Amniotic epithelial cell (primary cell): ENCODE data around the gene PARD3B.

Source experiments
- DNase-seq: peaks from one replicate; pipeline ENCODE4 v3.0.0-alpha.2; 2010; ENCODE audit warnings: low read depth

PARD3B gene, protein sequence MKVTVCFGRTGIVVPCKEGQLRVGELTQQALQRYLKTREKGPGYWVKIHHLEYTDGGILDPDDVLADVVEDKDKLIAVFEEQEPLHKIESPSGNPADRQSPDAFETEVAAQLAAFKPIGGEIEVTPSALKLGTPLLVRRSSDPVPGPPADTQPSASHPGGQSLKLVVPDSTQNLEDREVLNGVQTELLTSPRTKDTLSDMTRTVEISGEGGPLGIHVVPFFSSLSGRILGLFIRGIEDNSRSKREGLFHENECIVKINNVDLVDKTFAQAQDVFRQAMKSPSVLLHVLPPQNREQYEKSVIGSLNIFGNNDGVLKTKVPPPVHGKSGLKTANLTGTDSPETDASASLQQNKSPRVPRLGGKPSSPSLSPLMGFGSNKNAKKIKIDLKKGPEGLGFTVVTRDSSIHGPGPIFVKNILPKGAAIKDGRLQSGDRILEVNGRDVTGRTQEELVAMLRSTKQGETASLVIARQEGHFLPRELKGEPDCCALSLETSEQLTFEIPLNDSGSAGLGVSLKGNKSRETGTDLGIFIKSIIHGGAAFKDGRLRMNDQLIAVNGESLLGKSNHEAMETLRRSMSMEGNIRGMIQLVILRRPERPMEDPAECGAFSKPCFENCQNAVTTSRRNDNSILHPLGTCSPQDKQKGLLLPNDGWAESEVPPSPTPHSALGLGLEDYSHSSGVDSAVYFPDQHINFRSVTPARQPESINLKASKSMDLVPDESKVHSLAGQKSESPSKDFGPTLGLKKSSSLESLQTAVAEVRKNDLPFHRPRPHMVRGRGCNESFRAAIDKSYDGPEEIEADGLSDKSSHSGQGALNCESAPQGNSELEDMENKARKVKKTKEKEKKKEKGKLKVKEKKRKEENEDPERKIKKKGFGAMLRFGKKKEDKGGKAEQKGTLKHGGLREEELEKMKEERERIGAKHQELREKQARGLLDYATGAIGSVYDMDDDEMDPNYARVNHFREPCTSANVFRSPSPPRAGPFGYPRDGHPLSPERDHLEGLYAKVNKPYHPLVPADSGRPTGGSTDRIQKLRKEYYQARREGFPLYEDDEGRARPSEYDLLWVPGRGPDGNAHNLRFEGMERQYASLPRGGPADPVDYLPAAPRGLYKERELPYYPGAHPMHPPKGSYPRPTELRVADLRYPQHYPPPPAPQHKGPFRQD (N-terminal part only)

DNA sequence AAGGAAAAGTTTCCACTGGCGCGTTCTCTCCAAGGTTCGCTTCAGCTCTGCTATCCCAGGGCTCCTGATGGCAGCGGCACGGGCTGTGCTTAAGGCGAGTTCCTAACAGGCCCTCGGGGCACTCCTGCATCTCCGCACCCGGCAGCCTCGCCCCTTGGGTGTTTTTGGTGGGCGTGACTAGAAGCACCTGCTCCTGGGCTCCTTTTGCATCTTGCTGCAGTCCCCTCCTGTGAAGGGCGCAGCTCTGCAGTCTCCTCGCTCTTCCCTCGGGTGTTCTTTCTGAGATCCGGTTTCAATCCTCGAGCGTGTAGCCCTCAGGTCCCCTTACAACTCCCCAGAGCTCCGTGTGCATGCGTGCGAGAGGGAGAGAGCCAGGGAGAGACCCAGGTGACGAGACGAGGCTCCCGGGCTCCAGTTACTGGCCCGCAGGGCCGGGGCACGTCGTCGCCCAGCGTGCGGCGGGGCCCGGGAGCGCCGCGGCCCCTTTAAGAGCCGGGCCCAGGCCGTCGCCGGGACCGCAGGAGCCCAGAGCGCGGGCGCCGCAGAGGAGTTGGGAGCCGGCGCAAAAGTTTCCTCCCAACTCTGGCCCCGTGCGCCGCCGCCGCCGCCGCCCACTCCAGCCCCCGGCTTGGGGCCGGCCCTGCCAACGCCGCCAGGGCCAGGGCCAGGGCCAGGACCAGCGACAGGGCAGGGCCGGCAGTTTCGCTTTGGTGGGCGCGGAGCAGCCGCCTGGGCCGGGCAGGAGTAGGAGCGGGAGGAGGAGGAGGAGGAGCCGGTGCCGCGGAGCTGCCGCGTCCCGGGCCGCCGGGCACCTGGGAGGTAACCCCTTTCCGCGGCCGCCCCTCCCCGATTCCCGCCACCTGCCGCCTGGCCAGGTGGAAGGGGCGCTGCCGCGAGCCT lies at the start of gene PARD3B:
Gene PARD3B (plus strand): TSS at position 515 of the 900 bp plus-strand sequence. CDS start 525 bp downstream, outside the sequence.
- DNase-seq = peak; percentile 47

DNA sequence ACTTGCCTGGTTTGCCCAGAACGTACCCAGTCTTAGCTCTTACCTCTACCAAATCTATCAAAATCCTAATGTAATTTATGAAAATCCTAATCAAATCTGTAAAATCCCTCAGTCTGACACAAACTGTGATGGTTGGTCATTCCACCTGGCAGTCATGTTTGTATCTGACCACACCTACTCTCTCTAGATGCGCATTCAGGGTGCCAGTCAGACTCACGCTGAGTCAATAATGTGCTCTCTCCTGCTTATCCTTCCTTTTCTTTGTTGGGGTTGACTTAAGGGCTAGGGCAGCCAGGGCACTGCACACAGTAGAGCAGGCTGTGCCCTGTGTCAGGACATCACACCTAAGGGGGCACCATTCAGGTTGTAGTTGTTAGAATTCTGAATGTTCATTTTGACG lies 48.5 kb upstream of the PARD3B start:
- DNase-seq = no peak

DNA sequence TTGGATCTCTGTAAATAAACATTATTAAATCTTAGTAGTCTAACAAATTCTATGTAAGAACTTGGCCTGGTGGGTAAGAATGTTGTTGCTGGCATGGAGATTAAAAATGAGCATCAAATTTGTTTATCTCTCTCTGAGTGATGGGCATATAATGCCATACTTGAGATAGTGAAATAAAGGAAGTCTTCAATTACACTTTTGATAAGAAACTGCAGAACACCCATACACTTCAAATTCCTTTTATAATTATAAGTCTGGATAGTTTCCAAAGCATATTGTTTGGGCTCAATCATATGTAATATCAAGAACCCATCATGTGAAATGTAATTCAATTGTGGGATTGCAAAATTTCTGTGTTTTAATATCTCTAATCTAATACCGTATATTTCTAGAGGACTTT lies 47.4 kb upstream of the PARD3B start:
- no peak for DNase-seq

DNA sequence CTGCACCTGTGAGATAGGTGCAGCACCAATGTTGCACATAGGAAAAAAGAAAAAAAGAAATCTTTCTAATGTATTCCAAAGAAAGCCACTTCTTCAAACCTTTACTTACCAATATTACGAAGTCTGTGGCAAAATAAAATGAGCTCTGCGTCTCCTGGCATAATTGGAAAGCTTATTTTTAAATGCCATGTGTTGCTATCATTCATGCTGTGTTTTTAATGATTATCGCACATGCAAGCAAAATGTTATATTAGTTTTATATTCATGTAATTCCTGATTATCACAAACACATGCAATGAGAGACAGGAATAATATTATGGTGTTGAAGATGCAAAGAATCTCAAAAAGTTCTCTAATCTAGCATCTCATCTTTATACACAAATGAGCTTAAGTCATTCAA lies 47.0 kb upstream of the PARD3B start:
- DNase-seq = no peak

DNA sequence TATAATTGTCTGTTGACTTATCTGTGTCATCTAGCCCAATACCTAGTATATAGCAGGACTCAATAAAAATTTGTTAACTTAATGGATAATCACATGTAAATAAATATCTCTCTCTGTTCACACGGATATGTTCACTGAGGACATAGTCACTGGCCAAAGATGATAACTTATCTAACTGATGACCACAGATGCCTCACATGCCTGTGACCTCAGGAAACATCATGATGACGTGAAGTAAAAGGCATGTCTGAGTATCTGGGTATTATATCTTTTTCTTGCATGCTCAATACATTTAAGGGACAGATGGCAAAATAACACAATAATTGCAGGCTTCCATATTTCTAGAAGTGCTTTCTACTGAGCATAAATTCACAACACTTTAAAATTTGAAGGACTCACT lies 41.4 kb upstream of the PARD3B start:
- peak; percentile 74 for DNase-seq

DNA sequence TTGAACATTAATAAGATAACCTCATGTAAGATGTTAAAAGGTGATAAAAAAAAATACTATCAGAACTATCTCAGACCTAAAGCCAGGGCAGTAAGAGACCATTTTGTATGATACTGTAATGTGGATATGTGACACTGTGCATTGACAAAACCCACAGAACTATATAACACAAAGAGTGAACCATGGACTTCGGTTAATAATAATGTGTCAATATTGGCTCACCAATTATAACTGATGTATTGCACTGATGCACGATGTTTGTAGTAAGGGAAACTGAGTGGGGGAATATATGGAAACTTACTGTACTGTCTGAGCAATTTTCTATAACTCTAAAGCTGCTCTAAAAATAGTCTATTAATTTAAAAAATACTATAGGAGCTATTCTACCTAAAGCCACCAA lies 40.7 kb upstream of the PARD3B start:
- no peak for DNase-seq

DNA sequence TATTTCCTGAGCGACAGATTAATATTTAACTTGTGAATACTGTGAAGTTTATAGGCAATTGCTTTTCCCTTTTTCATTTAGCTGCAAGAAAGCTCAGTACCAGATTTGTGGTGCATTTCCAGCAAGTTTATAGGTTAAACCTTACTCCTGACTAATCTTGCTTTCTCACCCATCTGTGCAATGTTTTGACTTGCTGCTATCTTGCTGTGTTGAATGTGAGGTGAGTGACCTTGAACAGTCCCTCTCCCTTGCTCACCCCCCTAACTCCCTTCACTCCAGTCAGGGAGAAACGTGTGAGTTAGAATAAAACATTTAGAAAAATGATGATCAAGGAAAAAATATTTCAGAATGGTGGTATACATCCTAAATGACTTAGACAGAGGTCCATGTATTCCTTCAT lies 39.8 kb upstream of the PARD3B start:
- DNase-seq = peak; percentile 55

DNA sequence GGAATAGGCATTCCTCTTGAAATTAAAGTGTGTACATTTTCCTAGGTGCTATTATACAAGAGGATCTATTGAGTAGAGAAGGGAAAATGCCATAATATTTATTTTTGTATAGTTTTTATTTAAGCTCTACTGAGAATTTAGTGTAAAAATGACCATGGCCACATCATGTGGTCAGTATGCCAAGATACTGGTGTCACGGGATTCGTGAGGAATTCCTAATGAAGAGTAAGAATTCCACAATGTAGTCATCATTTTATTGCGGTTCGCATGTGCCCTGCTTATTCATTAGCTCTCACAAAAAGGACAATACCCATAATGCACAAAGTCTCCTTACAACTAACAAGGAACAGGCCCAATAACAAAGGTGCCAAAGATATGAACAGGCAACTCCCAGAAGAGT lies 39.3 kb upstream of the PARD3B start:
- peak; percentile 62 for DNase-seq

DNA sequence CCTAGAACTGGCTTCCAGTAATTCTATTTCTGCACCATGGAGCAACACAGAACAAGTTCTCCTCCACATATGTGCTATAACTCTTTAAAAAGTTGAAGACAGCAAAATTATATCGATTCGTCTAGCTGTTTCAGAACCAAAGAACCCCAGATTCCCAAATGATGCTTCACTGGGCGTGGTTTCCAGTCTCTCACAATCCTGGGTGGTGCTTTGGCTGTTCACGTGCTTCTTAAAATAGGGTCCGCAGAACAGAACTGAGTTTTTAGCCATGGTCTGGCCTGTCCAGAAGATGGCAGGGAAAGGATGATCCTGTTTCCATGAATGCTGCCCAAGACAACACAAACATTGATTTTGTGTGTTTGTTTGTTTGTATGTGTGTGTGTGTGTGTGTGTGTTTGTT lies 37.6 kb upstream of the PARD3B start:
- no peak for DNase-seq

DNA sequence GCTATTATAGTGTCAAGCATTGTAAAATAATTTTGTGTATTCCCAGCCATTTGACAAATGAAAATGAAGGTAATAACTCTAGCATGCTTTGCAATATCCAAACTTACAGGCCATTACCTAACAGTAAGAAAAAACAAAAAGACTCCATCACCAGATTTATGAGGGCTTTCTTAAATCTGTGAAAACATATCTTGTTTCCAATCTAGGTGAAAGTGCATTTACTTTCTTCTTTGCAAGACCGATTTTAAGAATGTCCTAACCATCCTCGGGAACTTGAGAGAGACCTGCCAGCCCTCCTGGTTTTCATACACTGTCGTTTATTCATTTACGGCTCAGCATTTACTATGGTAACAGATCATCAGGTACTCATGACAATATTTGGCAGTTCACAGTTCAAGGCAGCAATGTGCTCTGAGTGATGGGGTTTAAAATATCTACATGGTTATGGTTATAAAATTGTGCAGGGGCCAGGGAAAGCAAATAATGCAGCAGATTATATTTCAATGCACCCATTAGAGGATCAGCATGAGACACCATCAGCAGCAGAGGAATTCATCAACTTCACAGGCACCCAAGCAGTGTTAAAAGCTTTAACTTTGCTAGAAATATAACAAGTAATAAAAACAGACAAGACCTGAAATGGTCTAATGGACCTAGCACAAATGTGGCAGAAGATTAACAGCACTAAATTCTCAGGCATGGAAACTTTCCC lies 34.4 kb upstream of the PARD3B start:
- no peak for DNase-seq

DNA sequence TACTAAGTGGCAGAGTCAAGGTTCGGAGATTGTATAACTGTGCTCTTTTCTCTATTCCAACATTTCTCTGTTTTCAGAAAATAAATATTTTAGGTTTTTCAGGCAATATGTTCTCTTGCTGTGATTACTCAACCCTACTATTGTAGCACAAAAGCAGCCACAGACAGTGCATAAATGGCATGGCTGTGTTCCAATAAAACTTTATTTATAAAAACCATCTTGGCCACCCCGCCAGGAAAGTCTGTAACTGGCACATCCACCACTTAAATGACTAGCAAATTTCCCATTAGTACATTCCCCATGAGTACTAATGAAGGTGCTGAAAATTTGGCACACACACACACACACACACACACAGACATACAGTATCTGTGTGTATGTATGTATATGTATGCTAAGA lies 30.8 kb upstream of the PARD3B start:
- DNase-seq = no peak

DNA sequence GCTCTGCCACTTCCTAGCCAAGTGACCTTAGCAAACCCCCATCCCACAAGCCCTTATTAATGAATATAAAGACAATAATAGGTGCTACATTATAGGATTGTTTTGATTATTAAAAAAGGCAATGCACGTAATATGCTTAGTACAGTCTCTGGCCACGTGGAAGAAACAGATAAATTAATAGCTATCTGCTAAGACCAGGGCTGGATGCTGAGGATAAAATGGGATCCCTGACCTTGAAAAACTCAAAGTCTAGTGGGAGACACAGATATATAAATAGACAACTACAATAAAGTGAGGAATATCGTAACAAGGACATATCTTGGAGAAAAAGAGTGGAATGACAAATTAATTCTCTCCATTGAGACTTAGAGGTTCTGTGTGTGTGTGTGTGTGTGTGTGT lies 29.9 kb upstream of the PARD3B start:
- no peak for DNase-seq

DNA sequence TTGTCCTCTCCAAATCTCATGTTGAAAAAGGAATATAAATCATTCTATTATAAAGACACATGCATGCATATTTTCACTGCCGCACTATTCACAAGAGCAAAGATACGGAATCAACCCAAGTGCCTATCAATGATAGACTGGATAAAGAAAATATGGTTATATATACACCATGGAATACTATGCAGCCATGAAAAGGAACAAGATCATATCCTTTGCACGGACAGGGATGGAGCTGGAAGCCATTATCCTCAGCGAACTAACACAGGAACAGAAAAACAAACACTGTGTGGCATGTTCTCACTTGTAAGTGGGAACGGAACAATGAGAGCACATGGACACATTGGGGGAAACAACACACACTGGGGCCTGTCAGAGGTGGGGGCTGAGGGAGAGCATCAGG lies 28.1 kb upstream of the PARD3B start:
- no peak for DNase-seq

DNA sequence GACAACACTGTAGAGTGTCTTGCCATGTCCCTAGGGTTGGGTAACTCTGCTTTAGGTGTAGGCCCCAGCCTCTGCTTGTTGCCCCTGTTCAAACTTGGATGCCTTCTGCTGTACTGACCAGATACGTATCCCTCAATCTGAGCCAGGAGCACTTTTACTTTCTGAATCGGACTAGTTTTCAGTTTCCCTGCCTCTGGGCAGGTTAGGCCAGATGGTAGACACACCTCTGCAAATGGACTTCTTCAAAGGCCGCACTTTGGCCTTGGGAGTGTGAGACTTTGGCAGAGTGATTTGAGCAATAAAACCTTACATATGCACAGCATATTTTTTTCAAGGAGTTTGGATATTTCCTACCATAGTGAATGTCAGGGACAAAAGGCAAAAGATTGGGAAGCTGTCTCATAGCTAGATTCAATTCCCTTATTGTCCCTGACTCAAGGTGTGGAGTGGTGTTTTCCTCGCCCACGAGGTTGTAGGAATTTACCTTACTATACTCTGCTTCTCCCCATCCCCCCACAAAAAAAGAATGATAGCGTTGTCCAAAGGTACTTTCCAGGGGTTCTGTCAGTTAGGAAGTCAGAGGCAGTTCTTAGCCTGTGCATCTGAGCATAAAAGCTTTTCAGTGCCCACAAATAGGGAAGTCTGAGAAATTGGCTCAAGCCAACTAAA lies 15.3 kb upstream of the PARD3B start:
- no peak for DNase-seq

DNA sequence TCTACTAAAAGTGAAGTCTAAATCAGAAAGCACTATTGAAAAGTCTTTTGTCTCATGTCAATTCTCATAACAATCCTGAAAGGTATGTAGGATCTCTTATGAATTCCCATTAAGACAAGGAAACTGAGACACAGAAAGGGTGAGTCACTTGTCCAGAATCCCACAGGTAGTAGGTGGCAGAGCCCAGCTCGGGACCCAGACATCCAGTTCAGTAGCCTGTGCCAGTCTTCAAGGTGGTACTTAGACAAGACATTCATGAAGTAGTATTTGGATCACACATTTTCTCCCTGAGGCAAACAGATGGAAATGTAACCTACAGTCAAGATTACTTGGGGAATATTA lies 14.8 kb upstream of the PARD3B start:
- DNase-seq = no peak

DNA sequence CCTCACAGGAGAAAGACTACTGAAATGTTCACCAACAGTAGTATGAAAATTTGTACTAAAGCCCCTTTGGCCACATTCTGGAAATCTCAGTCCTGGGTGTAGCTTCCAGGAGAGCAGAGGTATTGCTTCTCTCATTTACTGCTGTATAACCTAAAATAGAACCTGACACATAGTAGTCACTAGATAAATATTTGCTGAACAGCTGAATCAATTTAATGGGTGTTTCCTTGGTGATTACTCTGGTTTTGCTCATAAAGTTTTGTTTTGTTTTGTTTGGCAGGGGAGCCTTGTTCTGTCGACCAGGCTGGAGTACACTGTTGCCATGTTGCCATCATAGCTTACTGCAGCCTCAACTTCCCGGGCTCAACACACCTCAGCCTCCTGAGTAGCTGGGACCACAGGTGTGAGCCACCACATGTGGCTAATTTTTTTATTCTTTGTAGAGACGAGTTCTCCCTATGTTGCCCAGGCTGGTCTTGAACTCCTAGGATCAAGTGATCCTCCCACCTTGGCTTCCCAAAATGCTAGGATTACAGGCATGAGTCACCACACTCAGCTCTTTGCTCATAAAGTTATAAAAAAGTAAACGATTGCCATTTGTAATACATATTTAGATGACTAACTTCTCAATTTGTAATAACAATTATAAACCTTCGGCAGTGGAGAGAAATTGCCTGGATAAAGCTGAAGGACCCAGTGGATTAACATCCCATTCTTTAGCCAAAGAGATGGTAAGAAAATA lies 11.5 kb upstream of the PARD3B start:
- no peak for DNase-seq

DNA sequence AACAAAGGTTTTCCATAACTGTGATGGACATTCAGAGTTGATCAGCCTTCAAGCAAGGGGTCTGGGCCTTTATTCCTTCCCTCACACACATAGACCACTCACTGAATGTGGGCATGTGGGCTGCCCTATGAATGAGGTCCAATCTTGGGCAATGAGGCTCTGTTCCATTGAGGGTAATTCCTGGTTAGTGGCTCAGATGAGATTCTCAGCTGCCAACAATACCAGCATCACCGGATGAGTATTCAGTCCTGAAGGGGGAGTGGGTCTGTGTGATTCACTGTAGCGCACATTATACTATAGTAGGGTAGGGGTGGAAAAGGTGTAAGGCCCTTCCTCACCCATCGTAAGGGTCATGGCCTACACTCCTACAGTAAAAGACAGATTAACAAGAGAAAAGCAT lies 9.9 kb upstream of the PARD3B start:
- no peak for DNase-seq

DNA sequence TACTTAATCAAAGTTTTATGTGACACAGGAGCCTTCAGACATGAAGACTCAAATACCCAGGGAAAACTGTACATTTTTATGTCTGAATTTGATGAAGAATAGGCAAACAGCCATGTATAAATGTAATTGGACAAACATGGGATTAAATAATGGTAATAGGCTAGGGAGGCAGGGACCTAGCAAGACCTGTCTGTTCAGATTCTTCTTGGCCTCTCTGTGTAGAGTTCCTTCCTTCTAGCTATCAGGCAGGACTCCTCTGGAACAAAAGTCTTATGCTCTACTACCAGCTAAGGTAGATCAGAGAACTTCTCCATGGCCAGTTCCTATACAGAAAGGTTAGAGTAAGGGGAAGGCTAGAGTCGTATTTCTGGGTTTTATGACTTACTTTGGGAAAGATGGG lies 9.5 kb upstream of the PARD3B start:
- DNase-seq = no peak

DNA sequence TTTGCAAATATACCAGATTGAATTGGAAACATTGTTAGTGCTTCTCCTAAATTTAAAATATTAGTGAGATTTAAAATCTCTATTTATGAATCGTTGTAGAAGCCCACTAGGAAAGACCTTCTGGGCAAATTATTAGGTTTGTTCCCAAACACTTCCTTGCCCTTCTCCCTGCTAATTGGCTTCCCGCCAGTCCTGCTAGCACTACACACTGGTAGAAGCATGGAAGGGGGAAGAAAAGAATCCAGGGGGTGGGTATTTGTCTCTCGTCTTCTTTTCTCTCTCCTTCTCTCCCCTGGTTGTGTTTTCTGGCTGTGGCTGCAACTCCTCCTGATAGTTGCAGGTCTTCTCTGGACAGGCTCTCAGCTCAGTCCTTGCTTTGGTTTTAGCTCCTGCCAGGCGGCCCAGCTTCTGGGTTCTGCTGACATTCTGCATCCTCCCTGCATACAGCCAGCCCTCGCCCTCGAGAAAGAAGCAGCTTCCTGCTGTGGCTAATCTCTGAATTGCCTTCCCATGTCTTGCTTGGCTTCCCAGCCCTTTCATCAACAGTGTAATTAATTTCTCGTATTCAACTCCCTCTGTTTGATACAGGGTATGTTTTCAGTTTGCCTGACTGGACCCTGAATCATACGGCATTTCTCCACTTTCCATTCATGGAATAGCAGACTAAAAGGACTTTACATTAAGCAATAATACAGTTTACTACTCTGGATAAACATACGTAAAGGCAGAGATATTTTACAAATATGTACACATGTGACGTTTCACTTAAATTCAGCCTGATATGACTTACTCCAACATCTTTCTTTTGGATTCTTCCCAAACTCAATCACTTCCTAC lies 6.9 kb upstream of the PARD3B start:
- DNase-seq = peak; percentile 87
